ENCODE measurements around the gene CSRNP3. TPM values are rescaled to one million over a fixed set of nuclear protein-coding genes. Genes with fewer than 3 reads are reported as not detected.
"Not testable (repeated sequence)": the region's sequence is repeated elsewhere in the genome, so short reads cannot be mapped to it uniquely, and the experiment has no call there.

The CSRNP3 gene
- total RNA-seq, 6 donors from 2014 or later, result 0.46 to 4.1 (median 1.5) TPM

GRCh38 chr2:165665614-165666013 is 196.1 kb downstream of the CSRNP3 start:
- Histone ChIP-seq H3K4me1 (no peaks in the 10 kb centered on the region), H3K27me3 (no peaks in the 10 kb centered on the region), H3K36me3 (no peaks in the 10 kb centered on the region), H3K9me3 (no peaks in the 10 kb centered on the region), H3K4me3 (no peak overlapping the region), H3K27ac (no peak overlapping the region)
- WGBS, 2 donors, result 80 to 97% methylated on average over 2 of the region's 2 CpGs
- TF ChIP-seq POLR2AphosphoS5 (IDR thresholded peaks at IDR 0.05), result no peak
- TF ChIP-seq EP300 (IDR thresholded peaks at IDR 0.05), result no peak
- TF ChIP-seq CTCF (IDR thresholded peaks at IDR 0.05), result no peak
- no peak for TF ChIP-seq POLR2A (IDR thresholded peaks at IDR 0.05)
- DNase-seq (no peak), ATAC-seq (ENCODE audit: low FRiP score in 2 of 2) (no peak)

- H3K9me3 ChIP-seq; DNase-seq; H3K27me3 ChIP-seq; H3K4me3 ChIP-seq; H3K36me3 ChIP-seq; H3K4me1 ChIP-seq; H3K27ac ChIP-seq; ATAC-seq (ENCODE audit: low FRiP score in 2 of 2): not testable (repeated sequence)
Observed at GRCh38 chr2:165666073-165666472, 196.6 kb downstream of the CSRNP3 start.

- H3K4me1 ChIP-seq, result no peaks in the 10 kb centered on the region
- H3K36me3 ChIP-seq, result no peaks in the 10 kb centered on the region
- no peaks in the 10 kb centered on the region for H3K27me3 ChIP-seq
- H3K9me3 ChIP-seq, result no peaks in the 10 kb centered on the region
- ATAC-seq (ENCODE audit: low FRiP score in 2 of 2) (no peak), DNase-seq (no peak)
- WGBS, 2 donors, result 95 to 98% methylated on average over 2 of the region's 2 CpGs
- no peak for TF ChIP-seq POLR2A (IDR thresholded peaks at IDR 0.05)
- no peak for TF ChIP-seq CTCF (IDR thresholded peaks at IDR 0.05)
- TF ChIP-seq EP300 (IDR thresholded peaks at IDR 0.05), result no peak
- TF ChIP-seq POLR2AphosphoS5 (IDR thresholded peaks at IDR 0.05), result no peak
- H3K27ac ChIP-seq, result no peak overlapping the region
- no peak overlapping the region for H3K4me3 ChIP-seq
Observed at GRCh38 chr2:165666605-165667004, 197.1 kb downstream of the CSRNP3 start.

- DNase-seq (no peak), ATAC-seq (ENCODE audit: low FRiP score in 2 of 2) (no peak)
- no peaks in the 10 kb centered on the region for H3K9me3 ChIP-seq
- H3K27ac ChIP-seq, result no peak overlapping the region
- H3K4me1 ChIP-seq, result no peaks in the 10 kb centered on the region
- no peak overlapping the region for H3K4me3 ChIP-seq
- no peaks in the 10 kb centered on the region for H3K36me3 ChIP-seq
- TF ChIP-seq EP300 (IDR thresholded peaks at IDR 0.05) (no peak), POLR2AphosphoS5 (IDR thresholded peaks at IDR 0.05) (no peak), CTCF (IDR thresholded peaks at IDR 0.05) (no peak), POLR2A (IDR thresholded peaks at IDR 0.05) (no peak)
- no peaks in the 10 kb centered on the region for H3K27me3 ChIP-seq
- WGBS, 2 donors, result 50 to 77% methylated on average over 2 of the region's 2 CpGs
Observed at GRCh38 chr2:165667375-165667774, 197.9 kb downstream of the CSRNP3 start.

- Histone ChIP-seq H3K4me3 (no peak overlapping the region), H3K4me1 (no peaks in the 10 kb centered on the region), H3K9me3 (no peaks in the 10 kb centered on the region), H3K27me3 (no peaks in the 10 kb centered on the region), H3K36me3 (no peaks in the 10 kb centered on the region), H3K27ac (no peak overlapping the region)
- 92 to 96% methylated on average over 2 of the region's 2 CpGs for WGBS, 2 donors
- no peak for TF ChIP-seq CTCF (IDR thresholded peaks at IDR 0.05)
- no peak for TF ChIP-seq POLR2AphosphoS5 (IDR thresholded peaks at IDR 0.05)
- no peak for TF ChIP-seq POLR2A (IDR thresholded peaks at IDR 0.05)
- no peak for TF ChIP-seq EP300 (IDR thresholded peaks at IDR 0.05)
- DNase-seq, result no peak
- ATAC-seq (ENCODE audit: low FRiP score in 2 of 2), result no peak
Observed at GRCh38 chr2:165674780-165675179, 205.3 kb downstream of the CSRNP3 start.

All from upper lobe of left lung (tissue), 6 donors.